ENCODE data around the gene SRPRB. TPM values are rescaled to one million over a fixed set of nuclear protein-coding genes. Genes with fewer than 3 reads are reported as not detected.

The SRPRB gene
- total RNA-seq, 1 experiment from 2014 or later: 113 TPM

GRCh38 chr3:133833267-133833666 is 27.7 kb downstream of the SRPRB start:
- no peaks in the 10 kb centered on the region for H3K36me3 Mint-ChIP-seq (ENCODE audit: insufficient read depth, unreplicated experiment)
- H3K9me3 Mint-ChIP-seq (ENCODE audit: low read depth, unreplicated experiment): no peaks in the 10 kb centered on the region
- H3K4me1 Mint-ChIP-seq (ENCODE audit: low read depth, unreplicated experiment): no peaks in the 10 kb centered on the region
- intact Hi-C loops (cut with micrococcal nuclease; ENCODE audit: unreplicated experiment): no loop called here
- no peak for DNase-seq
- H3K27me3 Mint-ChIP-seq (ENCODE audit: unreplicated experiment): peaks cover 34% of the 10 kb centered on the region
- TF ChIP-seq CTCF (IDR thresholded peaks at IDR 0.05; ENCODE audit: unreplicated experiment): no peak
- no peak overlapping the region for H3K4me3 Mint-ChIP-seq (ENCODE audit: low read depth, unreplicated experiment)
- CTCF ChIA-PET: interaction anchor here (0.6 kb wide), 1 partner anchor 176 kb away, joined by 4 read pairs; no protein-coding TSS in a partner anchor
- BruUV-seq (replicated peaks): no TSS peak
- no peak overlapping the region for H3K27ac Mint-ChIP-seq (ENCODE audit: unreplicated experiment)

- no peaks in the 10 kb centered on the region for H3K36me3 Mint-ChIP-seq (ENCODE audit: insufficient read depth, unreplicated experiment)
- CTCF ChIA-PET: interaction anchor here (0.6 kb wide), 1 partner anchor 177 kb away, joined by 4 read pairs; no protein-coding TSS in a partner anchor
- no peak overlapping the region for H3K27ac Mint-ChIP-seq (ENCODE audit: unreplicated experiment)
- no peak overlapping the region for H3K4me3 Mint-ChIP-seq (ENCODE audit: low read depth, unreplicated experiment)
- no TSS peak for BruUV-seq (replicated peaks)
- H3K27me3 Mint-ChIP-seq (ENCODE audit: unreplicated experiment): peaks cover 31% of the 10 kb centered on the region
- DNase-seq: no peak
- no peaks in the 10 kb centered on the region for H3K4me1 Mint-ChIP-seq (ENCODE audit: low read depth, unreplicated experiment)
- TF ChIP-seq CTCF (IDR thresholded peaks at IDR 0.05; ENCODE audit: unreplicated experiment): no peak
- no peaks in the 10 kb centered on the region for H3K9me3 Mint-ChIP-seq (ENCODE audit: low read depth, unreplicated experiment)
- intact Hi-C loops (cut with micrococcal nuclease; ENCODE audit: unreplicated experiment): no loop called here
Measured at GRCh38 chr3:133833880-133834620, 28.4 kb downstream of the SRPRB start.

GRCh38 chr3:133834621-133835417 is 29.2 kb downstream of the SRPRB start:
- CTCF ChIA-PET: no interaction called here
- no TSS peak for BruUV-seq (replicated peaks)
- H3K9me3 Mint-ChIP-seq (ENCODE audit: low read depth, unreplicated experiment): no peaks in the 10 kb centered on the region
- H3K27ac Mint-ChIP-seq (ENCODE audit: unreplicated experiment): no peak overlapping the region
- H3K4me3 Mint-ChIP-seq (ENCODE audit: low read depth, unreplicated experiment): no peak overlapping the region
- intact Hi-C loops (cut with micrococcal nuclease; ENCODE audit: unreplicated experiment): no loop called here
- peaks cover 30% of the 10 kb centered on the region for H3K27me3 Mint-ChIP-seq (ENCODE audit: unreplicated experiment)
- no peaks in the 10 kb centered on the region for H3K4me1 Mint-ChIP-seq (ENCODE audit: low read depth, unreplicated experiment)
- TF ChIP-seq CTCF (IDR thresholded peaks at IDR 0.05; ENCODE audit: unreplicated experiment): no peak
- no peaks in the 10 kb centered on the region for H3K36me3 Mint-ChIP-seq (ENCODE audit: insufficient read depth, unreplicated experiment)
- DNase-seq: no peak

- Mint-ChIP-seq H3K9me3 (ENCODE audit: low read depth, unreplicated experiment) (no peaks in the 10 kb centered on the region), H3K4me3 (ENCODE audit: low read depth, unreplicated experiment) (no peak overlapping the region), H3K4me1 (ENCODE audit: low read depth, unreplicated experiment) (no peaks in the 10 kb centered on the region), H3K27ac (ENCODE audit: unreplicated experiment) (no peak overlapping the region), H3K36me3 (ENCODE audit: insufficient read depth, unreplicated experiment) (no peaks in the 10 kb centered on the region), H3K27me3 (ENCODE audit: unreplicated experiment) (peaks cover 30% of the 10 kb centered on the region)
- CTCF ChIA-PET: no interaction called here
- DNase-seq: no peak
- intact Hi-C loops (cut with micrococcal nuclease; ENCODE audit: unreplicated experiment): no loop called here
- no TSS peak for BruUV-seq (replicated peaks)
- no peak for TF ChIP-seq CTCF (IDR thresholded peaks at IDR 0.05; ENCODE audit: unreplicated experiment)
Measured at GRCh38 chr3:133835418-133835743, 29.8 kb downstream of the SRPRB start.
